GM21526 (cell line): ENCODE measurements around the gene MFSD11.
"Not testable (repeated sequence)": the region's sequence is repeated elsewhere in the genome, so short reads cannot be mapped to it uniquely, and the experiment has no call there.

ENCODE experiments used
- ATAC-seq: cut with Tn5 transposase; IDR thresholded peaks from one replicate; pipeline ENCODE4 v1.9.1; 2021; ENCODE audit warnings: moderate library complexity; ENCODE audit not compliant: unreplicated experiment, low FRiP score

MFSD11 gene

DNA sequence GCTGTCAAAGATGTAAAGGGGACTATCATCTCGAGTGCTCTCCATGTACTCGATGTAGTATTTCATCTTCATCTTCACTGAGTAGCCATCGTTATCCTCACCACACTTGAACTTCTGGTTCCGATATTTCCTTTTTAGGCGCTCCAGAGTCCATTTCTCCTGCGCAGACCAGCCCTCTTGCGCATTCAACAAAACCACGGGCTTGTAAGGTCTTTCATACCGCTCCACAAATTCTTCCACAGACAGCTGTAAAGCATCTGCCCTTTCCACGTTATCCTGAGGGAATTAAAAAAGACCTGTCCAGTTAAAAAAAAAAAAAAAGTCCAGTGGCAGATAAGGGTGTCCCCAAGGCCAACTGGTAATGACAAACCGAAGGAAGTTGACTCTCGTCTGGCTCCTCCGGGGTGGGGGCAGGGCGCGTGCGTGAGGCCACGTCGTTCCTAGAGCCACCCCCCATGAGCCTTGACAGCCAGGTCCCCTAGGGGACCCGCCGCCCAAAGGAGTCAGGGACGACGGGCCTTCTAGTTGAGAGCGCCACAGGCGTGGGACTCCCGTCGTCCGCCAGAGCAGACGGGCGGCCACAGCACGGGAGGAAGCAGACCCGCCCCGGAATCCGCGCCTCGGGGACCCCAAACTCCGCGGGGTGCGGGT, 12.2 kb upstream of the MFSD11 start:
- ATAC-seq, result peak; percentile 23

- ATAC-seq, result peak; percentile 57
Observed at GRCh38 chr17:76726231-76726775, 11.6 kb upstream of the MFSD11 start, which contains the start of gene JMJD6. TSS of gene JMJD6 (minus strand) at chr17:76726606. CDS start at chr17:76726475, 131 bp downstream.

DNA sequence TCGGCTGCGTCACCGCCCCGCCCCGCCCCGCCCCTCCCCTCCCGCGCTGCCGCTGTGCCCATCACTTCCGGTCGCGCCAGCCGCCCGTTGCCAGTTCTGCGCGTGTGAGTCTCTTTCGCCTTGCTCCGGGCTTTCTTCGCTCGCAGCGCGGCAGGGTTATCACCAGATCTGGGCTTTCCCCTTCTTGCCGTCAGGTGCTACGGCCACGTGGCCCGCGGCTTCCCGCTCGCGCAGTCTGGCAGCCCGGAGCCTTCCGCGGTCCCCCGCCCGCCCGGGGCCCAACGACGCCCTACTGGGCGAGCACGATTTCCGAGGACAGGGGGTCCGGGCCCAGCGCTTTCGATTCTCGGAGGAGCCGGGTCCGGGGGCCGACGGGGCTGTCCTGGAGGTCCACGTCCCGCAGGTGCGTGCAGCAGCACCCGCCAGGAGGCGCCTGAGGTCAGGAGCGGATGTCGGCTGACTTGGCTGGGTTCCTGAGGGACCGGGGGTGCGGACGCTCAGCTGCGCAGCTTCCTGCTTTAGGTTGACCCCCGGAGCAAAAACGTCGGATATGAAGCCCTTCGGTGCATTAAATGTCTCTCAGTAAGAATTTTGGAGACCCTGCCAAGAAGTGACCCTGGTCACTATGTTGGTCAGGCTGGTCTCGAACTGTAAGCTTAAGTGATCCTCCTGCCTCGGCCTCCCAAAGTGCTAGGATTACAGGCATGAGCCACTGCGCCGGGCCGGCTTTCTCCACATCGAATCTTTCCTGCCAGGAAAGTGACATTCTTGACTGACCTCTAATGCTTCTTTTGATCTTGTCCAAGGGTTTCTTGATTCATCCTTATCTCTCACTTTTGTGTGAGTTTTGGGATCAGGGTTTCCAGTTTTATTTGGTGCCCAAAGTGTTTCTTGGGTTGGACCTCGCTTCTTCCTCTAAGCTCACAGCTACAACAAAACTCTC, 10.9 kb upstream of the MFSD11 start, which contains the start of gene METTL23:
Gene METTL23 (plus strand): TSS at position 64 of the 943 bp plus-strand sequence. CDS start 2,872 bp downstream, outside the sequence.
- peak; percentile 40 for ATAC-seq

- ATAC-seq, result no peak
Observed at GRCh38 chr17:76727745-76728456, 10.0 kb upstream of the MFSD11 start.

DNA sequence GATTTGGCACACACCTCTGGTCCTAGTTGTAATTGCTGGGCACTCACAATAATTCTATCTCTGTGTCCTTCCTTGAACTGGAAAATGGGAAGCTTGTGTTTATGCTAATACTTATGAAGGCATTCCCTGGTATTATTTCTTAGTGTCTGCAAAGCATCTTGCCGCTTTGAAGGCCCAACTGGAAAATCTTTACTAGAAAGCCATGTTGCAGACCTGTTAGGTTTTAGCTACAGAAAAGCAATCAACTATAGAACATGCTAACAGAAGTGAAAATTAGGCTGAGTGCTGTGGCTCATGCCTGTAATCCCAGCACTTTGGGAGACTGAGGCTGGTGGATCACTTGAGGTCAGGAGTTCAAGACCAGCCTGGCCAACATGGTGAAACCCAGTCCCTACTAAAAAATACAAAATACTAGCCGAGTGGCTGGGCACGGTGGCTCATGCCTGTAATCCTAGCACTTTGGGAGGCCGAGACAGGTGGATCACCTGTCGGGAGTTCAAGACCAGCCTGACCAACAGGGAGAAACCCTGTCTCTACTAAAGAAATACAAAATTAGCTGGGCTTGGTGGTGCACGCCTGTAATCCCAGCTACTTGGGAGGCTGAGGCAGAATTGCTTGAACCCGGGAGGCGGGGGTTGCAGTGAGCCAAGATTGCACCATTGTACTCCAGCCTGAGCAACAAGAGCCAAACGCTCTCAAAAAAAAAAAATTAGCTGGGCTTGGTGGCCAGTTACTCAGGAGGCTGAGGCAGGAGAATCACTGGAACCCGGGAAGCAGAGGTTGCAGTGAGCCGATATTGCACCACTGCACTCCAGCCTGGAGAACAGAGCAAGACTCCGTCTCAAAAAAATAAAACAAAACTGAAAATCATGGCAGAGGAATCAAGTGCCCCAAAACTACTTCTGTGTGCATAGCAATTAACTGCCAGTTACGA, 5.9 kb upstream of the MFSD11 start:
- ATAC-seq, result not testable (repeated sequence)

DNA sequence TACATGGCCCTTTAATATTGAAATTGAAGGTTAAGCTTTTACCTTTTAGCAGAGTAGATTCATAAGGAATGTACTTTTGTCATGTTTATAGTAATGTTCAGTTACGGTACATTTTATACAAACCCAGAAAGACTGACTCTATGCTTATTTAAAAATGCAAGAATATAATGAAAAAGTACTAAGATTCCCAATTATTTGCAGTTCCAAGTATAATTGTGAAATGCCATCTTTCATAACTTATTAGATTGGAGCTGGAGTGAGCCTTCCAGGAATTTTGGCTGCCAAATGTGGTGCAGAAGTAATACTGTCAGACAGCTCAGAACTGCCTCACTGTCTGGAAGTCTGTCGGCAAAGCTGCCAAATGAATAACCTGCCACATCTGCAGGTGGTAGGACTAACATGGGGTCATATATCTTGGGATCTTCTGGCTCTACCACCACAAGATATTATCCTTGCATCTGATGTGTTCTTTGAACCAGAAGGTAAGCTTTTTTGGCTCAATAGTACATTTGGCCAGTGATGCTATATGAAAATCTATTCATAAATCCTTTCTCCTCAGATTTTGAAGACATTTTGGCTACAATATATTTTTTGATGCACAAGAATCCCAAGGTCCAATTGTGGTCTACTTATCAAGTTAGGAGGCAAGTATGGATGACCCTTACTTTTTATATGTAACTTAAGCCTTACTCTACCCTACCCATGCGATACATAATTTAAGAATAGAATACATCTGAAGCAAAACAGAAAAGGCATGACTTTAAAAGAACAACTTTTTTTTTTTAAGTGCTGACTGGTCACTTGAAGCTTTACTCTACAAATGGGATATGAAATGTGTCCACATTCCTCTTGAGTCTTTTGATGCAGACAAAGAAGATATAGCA, 4.9 kb upstream of the MFSD11 start:
- no peak for ATAC-seq

DNA sequence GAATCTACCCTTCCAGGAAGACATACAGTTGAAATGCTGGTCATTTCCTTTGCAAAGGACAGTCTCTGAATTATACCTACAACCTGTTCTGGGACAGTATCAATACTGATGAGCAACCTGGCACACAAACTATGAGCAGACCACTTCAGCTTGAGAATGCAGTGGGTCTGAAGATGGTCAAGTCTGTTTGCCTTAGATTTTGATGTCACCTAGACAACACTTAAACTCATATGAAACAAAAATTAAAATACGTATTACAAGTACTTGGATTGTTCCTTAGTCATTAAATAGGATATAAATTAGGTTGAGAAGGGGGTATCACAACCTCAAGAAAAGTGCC, 4.3 kb upstream of the MFSD11 start:
- no peak for ATAC-seq

GRCh38 chr17:76734080-76734840, 3.7 kb upstream of the MFSD11 start:
- ATAC-seq, result no peak

- no peak for ATAC-seq
Observed at GRCh38 chr17:76735006-76735405, 2.9 kb upstream of the MFSD11 start.

DNA sequence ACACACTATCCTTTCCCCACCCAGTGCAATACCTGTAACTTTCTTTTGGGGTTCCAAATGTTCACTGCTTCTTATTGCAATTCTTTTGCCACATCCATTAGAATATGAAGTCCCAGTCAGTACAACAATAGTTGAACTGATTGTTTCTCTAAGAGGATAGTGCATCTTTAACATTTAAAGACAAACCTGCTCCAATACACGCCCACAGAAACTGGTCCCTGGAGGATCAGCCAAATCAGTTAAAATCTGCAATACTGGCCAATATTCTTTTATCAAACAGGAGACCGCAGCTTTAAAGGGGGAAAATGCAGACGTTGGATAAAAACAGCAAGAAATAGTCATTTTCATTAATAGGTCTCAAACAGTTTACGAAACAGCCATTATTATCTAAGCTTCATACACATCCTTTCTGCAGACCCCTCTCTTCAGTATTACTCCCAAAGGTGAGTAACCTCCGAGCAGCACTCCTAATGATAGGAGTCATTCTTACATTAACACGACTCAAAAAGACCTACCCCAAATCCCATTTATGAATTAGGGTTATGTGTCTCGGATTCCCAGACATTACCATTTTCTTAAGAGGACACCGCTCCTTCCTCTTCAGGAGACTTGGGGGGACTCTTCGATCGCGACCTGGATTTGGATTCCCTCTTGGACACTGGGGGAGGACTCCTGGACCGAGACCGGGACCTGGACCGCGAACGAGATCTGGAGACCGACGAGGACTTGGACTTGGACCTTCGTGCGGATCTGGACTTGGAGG, 2.2 kb upstream of the MFSD11 start:
- no peak for ATAC-seq

GRCh38 chr17:76736349-76737081, 1.4 kb upstream of the MFSD11 start:
- ATAC-seq, result no peak

DNA sequence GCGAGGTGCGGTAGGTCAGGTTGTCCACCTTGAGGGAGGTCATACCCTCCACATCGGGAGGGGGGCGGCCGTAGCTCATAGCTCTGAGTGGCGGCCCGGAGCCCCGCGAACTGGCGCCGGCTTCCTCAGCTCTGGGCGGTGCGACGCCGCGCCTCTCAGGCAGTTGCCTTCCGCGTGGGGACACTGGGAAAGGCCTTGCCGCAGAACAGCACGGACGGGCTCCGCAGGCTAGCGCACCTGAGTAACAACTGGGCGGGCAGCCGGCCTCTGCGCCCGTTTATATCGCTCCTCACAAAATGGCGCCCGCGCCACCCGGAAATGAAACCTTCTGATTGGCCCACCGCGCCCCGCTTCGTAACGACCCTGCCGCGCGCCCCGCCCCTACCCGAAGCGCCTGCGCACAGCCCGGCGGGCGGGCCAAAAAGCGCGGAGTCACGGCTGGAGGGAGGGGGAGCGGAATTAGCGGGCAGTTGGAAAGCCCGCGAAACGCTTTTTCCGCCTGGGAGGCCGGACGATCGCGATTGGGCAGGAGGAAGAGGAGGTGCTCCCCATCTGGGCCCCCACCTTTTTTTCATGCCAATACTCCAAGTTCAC, 740 bp upstream of the MFSD11 start, which contains the start of gene SRSF2:
Gene SRSF2 (minus strand): TSS at position 250 of the 594 bp plus-strand sequence. CDS start 171 bp downstream, at position 79.
- ATAC-seq, result peak; percentile 48

DNA sequence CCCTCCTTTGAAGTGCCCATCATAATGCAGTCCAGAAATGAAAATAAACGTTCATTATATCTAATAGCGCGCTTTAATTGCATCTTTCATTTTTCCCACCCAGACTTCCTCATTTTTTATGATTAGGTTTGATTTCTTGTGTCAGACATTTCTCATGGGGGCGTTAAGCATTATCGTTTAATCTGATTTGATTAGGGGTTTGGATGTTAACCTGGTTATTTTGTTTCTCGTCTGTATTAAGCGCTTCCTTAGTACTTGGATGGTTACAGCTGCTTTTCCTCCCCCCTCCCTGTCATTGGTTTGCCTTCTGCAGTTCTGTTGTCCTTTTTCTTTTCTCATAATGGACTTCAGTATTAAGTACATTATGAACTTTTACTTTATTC, 540 bp downstream of the MFSD11 start:
- no peak for ATAC-seq

DNA sequence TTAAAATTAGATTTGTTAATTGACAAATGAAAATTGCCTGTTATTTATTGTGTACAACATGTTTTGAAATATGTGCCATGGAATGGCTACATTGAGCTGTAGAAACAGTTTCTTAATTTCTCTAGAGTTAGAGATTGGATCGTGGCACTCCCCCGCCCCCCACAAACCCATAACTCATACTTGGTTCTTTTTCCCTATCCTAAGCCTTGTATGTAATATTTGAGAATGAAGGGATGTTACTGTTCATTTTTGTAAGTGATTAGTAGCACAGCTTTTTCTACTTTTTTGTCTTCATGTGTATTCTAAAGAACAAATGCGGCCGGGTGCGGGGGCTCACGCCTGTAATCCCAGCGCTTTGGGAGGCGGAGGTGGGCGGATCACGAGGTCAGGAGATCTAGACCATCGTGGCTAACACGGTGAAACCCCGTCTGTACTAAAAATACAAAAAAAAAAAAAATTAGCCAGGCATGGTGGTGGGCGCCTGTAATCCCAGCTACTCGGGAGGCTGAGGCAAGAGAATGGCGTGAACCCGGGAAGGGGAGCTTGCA, 1.7 kb downstream of the MFSD11 start:
- ATAC-seq, result not testable (repeated sequence)

DNA sequence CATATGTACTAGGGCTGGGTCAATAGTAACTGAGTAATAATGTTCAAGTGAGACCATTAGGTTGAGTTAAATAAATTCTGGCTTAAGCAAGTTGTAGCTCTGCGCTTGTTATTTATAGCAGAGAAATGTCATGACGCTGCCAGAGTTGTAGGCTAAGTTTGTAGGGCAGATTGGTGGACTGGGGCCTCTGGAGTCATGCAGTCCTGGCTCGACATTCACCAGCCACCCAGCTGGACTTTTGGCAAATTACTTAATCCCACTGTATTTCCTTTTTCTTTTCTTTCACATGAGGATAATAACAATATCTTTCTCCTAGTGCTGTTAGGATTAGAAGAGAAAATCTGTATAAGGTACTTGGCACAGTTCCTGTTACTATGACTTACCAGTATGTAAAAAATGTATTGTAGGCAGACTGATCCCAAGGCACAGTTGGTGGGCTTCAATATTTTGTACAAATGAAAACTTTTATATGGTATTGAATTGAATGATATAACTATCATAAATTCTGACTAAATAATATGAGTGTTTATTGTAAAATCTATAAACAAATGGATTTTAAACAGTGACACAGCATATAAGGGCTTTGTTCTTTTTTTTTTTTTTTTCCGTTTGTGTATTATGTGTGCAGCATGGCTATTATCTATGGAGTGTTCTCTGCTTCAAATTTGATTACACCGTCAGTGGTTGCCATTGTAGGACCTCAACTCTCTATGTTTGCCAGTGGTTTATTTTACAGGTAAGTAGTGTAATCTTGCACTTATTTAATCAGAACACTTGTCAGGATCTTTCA, 2.6 kb downstream of the MFSD11 start:
- ATAC-seq, result no peak
